ENCODE data around the gene CFAP65.

CFAP65 gene

DNA sequence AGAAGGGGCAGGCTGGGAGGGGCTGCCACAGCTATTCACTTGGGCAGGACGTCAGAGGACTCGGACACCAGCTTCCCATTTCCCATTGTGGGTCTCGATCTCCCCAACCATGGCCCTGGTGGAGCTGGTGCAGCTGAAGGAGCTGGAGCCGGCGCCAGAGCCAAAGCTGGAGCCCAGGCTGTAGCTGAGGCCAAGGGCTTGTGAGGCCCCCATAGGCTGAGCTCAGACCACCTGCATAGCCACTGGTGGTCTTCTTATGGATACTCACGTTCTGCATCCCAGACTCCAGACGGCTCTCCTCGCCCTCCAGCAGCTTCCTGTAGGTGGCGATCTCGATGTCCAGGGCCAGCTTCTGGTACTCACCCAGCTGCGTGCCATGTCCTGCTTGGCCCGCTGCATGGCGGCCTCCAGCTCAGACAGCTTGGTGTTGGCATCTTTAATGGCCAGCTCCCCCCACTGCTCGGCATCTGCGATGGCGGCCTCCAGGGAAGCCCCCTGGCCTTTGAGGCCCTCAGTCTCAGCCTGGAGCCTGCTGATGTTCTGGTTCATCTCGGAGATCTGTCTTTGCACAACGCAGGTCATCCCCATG, 87.9 kb downstream of the CFAP65 start:
- Histone ChIP-seq H3K9me3 (ENCODE audit: low read length) (no peaks in the 10 kb centered on the region), H3K4me3 (ENCODE audit: low read length) (no peak overlapping the region), H2AFZ (ENCODE audit: low read depth, low read length) (no peak overlapping the region), H3K4me1 (ENCODE audit: insufficient read depth, low read length) (no peaks in the 10 kb centered on the region), H3K27me3 (ENCODE audit: insufficient read depth, low read length) (peaks cover 31% of the 10 kb centered on the region), H3K36me3 (ENCODE audit: insufficient read depth, low read length) (no peaks in the 10 kb centered on the region)
